Neuronal stem cell (in vitro differentiated cells): ENCODE measurements around the gene CHST4.
"Not testable (repeated sequence)": the region's sequence is repeated elsewhere in the genome, so short reads cannot be mapped to it uniquely, and the experiment has no call there.

Experiments
- DNase-seq: peaks from one replicate; pipeline ENCODE4 v3.0.0-alpha.2; 2013; ENCODE audit warnings: low spot score
- H2AFZ ChIP-seq: one replicate; pipeline ENCODE4 v1.6.1; 2013; ENCODE audit warnings: mild to moderate bottlenecking, low read length, inconsistent platforms
- H2AK5ac ChIP-seq: 2 replicates; pipeline ENCODE4 v1.6.1; 2013; ENCODE audit warnings: low read depth, mild to moderate bottlenecking, inconsistent platforms, low read length, moderate library complexity, mixed read lengths
- H2BK120ac ChIP-seq: 2 replicates; pipeline ENCODE4 v1.6.1; 2013; ENCODE audit warnings: low read depth, mild to moderate bottlenecking, inconsistent platforms, low read length, moderate library complexity, mixed read lengths
- H2BK12ac ChIP-seq: one replicate; pipeline ENCODE4 v1.6.1; 2013; ENCODE audit warnings: low read length, inconsistent platforms
- H2BK15ac ChIP-seq: 2 replicates; pipeline ENCODE4 v1.6.1; 2013; ENCODE audit warnings: mild to moderate bottlenecking, low read length, inconsistent platforms, mixed read lengths
- H2BK5ac ChIP-seq: one replicate; pipeline ENCODE4 v1.6.1; 2013; ENCODE audit warnings: inconsistent platforms, mild to moderate bottlenecking, low read length, moderate library complexity
- H3K14ac ChIP-seq: one replicate; pipeline ENCODE4 v1.6.1; 2013; ENCODE audit warnings: low read length, inconsistent platforms
- H3K18ac ChIP-seq: 2 replicates; pipeline ENCODE4 v1.6.1; 2013; ENCODE audit warnings: low read length, inconsistent platforms
- H3K23ac ChIP-seq: 2 replicates; pipeline ENCODE4 v1.6.1; 2013; ENCODE audit warnings: low read depth, mild to moderate bottlenecking, mixed read lengths, low read length, inconsistent platforms; ENCODE audit not compliant: poor library complexity
- H3K27ac ChIP-seq: replicated peaks from 3 replicates; pipeline ENCODE4 v1.5.1; 2013; ENCODE audit warnings: low read length, inconsistent platforms
- H3K27me3 ChIP-seq, 3 experiments: 2 replicates each; pipeline ENCODE4 v1.6.1; 2013; ENCODE audit warnings: low read length in 3 of 3, mild to moderate bottlenecking in 2 of 3, inconsistent platforms in 1 of 3, low read depth in 1 of 3, mixed read lengths in 1 of 3, moderate library complexity in 1 of 3; ENCODE audit not compliant: control insufficient read depth in 3 of 3, insufficient read depth in 3 of 3
- H3K36me3 ChIP-seq, 2 donors: replicated peaks in 1 of 2; 2 replicates each; pipeline ENCODE4 v1.6.1; 2013; ENCODE audit warnings: low read length in 2 of 2; ENCODE audit not compliant: control insufficient read depth in 2 of 2, insufficient read depth in 2 of 2
- H3K4ac ChIP-seq: 2 replicates; pipeline ENCODE4 v1.6.1; 2013; ENCODE audit warnings: inconsistent platforms, mild to moderate bottlenecking, low read length, moderate library complexity
- H3K4me1 ChIP-seq, 2 donors: 1 replicate in 1 of 2; 2 replicates in 1 of 2; pipeline ENCODE4 v1.6.1; 2013; ENCODE audit warnings: low read length in 2 of 2, low read depth in 1 of 2; ENCODE audit not compliant: control insufficient read depth in 2 of 2, insufficient read depth in 1 of 2
- H3K4me2 ChIP-seq: one replicate; pipeline ENCODE4 v1.6.1; 2013; ENCODE audit warnings: mild to moderate bottlenecking, low read length, inconsistent platforms; ENCODE audit not compliant: insufficient read depth, poor library complexity, severe bottlenecking
- H3K4me3 ChIP-seq, 2 donors: 2 replicates each; pipeline ENCODE4 v1.5.1; 2013; ENCODE audit warnings: low read length in 2 of 2, mild to moderate bottlenecking in 2 of 2, inconsistent platforms in 1 of 2, moderate library complexity in 1 of 2
- H3K79me1 ChIP-seq: one replicate; pipeline ENCODE4 v1.6.1; 2013; ENCODE audit warnings: low read depth, mild to moderate bottlenecking, inconsistent platforms, low read length, moderate library complexity
- H3K9ac ChIP-seq: one replicate; pipeline ENCODE4 v1.6.1; 2013; ENCODE audit warnings: mild to moderate bottlenecking, low read depth, low read length, inconsistent platforms; ENCODE audit not compliant: poor library complexity
- H3K9me3 ChIP-seq, 2 donors: replicated peaks in 1 of 2; 2 replicates each; pipeline versions ENCODE3 to v1.6.1; 2013; ENCODE audit warnings: low read length in 2 of 2, mild to moderate bottlenecking in 2 of 2, inconsistent platforms in 1 of 2, low read depth in 1 of 2, mixed read lengths in 1 of 2, moderate library complexity in 1 of 2; ENCODE audit not compliant: control insufficient read depth in 2 of 2, insufficient read depth in 1 of 2
- H4K8ac ChIP-seq: one replicate; pipeline ENCODE4 v1.6.1; 2013; ENCODE audit warnings: low read depth, mild to moderate bottlenecking, inconsistent platforms, low read length, moderate library complexity
- H4K91ac ChIP-seq: one replicate; pipeline ENCODE4 v1.6.1; 2013; ENCODE audit warnings: low read length, low read depth, mild to moderate bottlenecking, inconsistent platforms; ENCODE audit not compliant: poor library complexity
- WGBS, 2 donors: extraction: QIAGEN DNeasy Blood & Tissue Kit; methylation state at CpG; one replicate each; pipeline ENCODE4 v1.1.7; 2013; ENCODE audit warnings: missing lambda C conversion rate in 2 of 2, mixed read lengths in 1 of 2; ENCODE audit not compliant: insufficient read length in 2 of 2, insufficient replicate concordance in 1 of 2; ENCODE audit errors: extremely low coverage in 2 of 2; 5-methylcytosine and 5-hydroxymethylcytosine counted together

The CHST4 gene

GRCh38 chr16:71557299-71557698 lies 31.1 kb downstream of the CHST4 start:
- no peak overlapping the region for H2AFZ ChIP-seq
- no peak overlapping the region for H3K18ac ChIP-seq
- H4K91ac ChIP-seq: no peak overlapping the region
- WGBS, 2 donors: no CpG with 5 or more reads among the region's 3 CpGs
- no peak overlapping the region for H2BK5ac ChIP-seq
- no peaks in the 10 kb centered on the region for H3K27me3 ChIP-seq
- no peak overlapping the region for H3K9ac ChIP-seq
- H2BK12ac ChIP-seq: no peak overlapping the region
- H2AK5ac ChIP-seq: no peak overlapping the region
- H2BK15ac ChIP-seq: no peak overlapping the region
- H3K4me1 ChIP-seq: no peaks in the 10 kb centered on the region
- H3K9me3 ChIP-seq: peaks cover 0 to 4% of the 10 kb centered on the region in 2 donors
- no peak overlapping the region for H3K4ac ChIP-seq
- no peak overlapping the region for H3K14ac ChIP-seq
- H3K27ac ChIP-seq: no peak overlapping the region
- H4K8ac ChIP-seq: no peak overlapping the region
- DNase-seq: no peak
- no peak overlapping the region for H2BK120ac ChIP-seq
- no peaks in the 10 kb centered on the region for H3K79me1 ChIP-seq
- H3K4me2 ChIP-seq: no peak overlapping the region
- no peaks in the 10 kb centered on the region for H3K36me3 ChIP-seq
- no peak overlapping the region for H3K4me3 ChIP-seq
- no peak overlapping the region for H3K23ac ChIP-seq

GRCh38 chr16:71557954-71558582 lies 31.8 kb downstream of the CHST4 start:
- Histone ChIP-seq H3K9me3 (peaks cover 0 to 8% of the 10 kb centered on the region in 2 donors), H2BK15ac (no peak overlapping the region), H3K27ac (no peak overlapping the region), H3K18ac (no peak overlapping the region), H2AK5ac (no peak overlapping the region), H2AFZ (no peak overlapping the region), H2BK5ac (no peak overlapping the region), H3K4me3 (no peak overlapping the region), H3K4me1 (no peaks in the 10 kb centered on the region), H3K9ac (no peak overlapping the region), H3K23ac (no peak overlapping the region), H2BK12ac (no peak overlapping the region), H4K8ac (no peak overlapping the region), H3K4ac (no peak overlapping the region), H2BK120ac (no peak overlapping the region), H3K27me3 (no peaks in the 10 kb centered on the region), H4K91ac (no peak overlapping the region), H3K79me1 (no peaks in the 10 kb centered on the region), H3K36me3 (no peaks in the 10 kb centered on the region), H3K14ac (no peak overlapping the region), H3K4me2 (no peak overlapping the region)
- DNase-seq: no peak
- no CpG with 5 or more reads among the region's 3 CpGs for WGBS, 2 donors

- Histone ChIP-seq H3K14ac (no peak overlapping the region), H2BK12ac (no peak overlapping the region), H2BK15ac (no peak overlapping the region), H3K36me3 (no peaks in the 10 kb centered on the region), H3K4me2 (no peak overlapping the region), H3K4me3 (no peak overlapping the region), H4K8ac (no peak overlapping the region), H3K9ac (no peak overlapping the region), H3K4me1 (peaks cover 0 to 3% of the 10 kb centered on the region in 2 donors), H2BK120ac (no peak overlapping the region), H2AFZ (no peak overlapping the region), H3K79me1 (no peaks in the 10 kb centered on the region), H2AK5ac (no peak overlapping the region), H3K9me3 (peaks cover 0 to 12% of the 10 kb centered on the region in 2 donors), H3K18ac (no peak overlapping the region), H4K91ac (no peak overlapping the region), H3K4ac (no peak overlapping the region), H3K27ac (no peak overlapping the region), H2BK5ac (no peak overlapping the region), H3K27me3 (no peaks in the 10 kb centered on the region), H3K23ac (no peak overlapping the region)
- no peak for DNase-seq
These were observed 33.6 kb downstream of the CHST4 start for GRCh38 chr16:71559855-71560254.

GRCh38 chr16:71561886-71562285 lies 35.7 kb downstream of the CHST4 start:
- not testable (repeated sequence) for H3K4me2 ChIP-seq, H3K4me1 ChIP-seq, H3K4ac ChIP-seq, H3K36me3 ChIP-seq, H3K18ac ChIP-seq, H2BK120ac ChIP-seq, H2BK12ac ChIP-seq, H3K4me3 ChIP-seq, H3K14ac ChIP-seq, H3K23ac ChIP-seq, H3K27me3 ChIP-seq, H3K79me1 ChIP-seq, H2BK15ac ChIP-seq, H2AFZ ChIP-seq, H2BK5ac ChIP-seq, H4K8ac ChIP-seq, H3K9ac ChIP-seq, H3K27ac ChIP-seq, DNase-seq, H4K91ac ChIP-seq, H2AK5ac ChIP-seq
- WGBS, 2 donors: no CpG with 5 or more reads among the region's 8 CpGs
- peaks cover 0 to 12% of the 10 kb centered on the region in 2 donors for H3K9me3 ChIP-seq
